NOMO-1 treated with DMSO at 0.1 percent for 48 hours (cell line): Measurements from ENCODE around the gene C1orf115.
"Not testable (repeated sequence)": the region's sequence is repeated elsewhere in the genome, so short reads cannot be mapped to it uniquely, and the experiment has no call there.

ENCODE experiments used
- DNase-seq: peaks from one replicate; lab custom pipeline; 2025; ENCODE audit not compliant: unreplicated experiment; lab: John Stamatoyannopoulos, UW

C1orf115 gene

GRCh38 chr1:220690140-220691052 is at the start of gene C1orf115:
TSS of gene C1orf115 (plus strand) at chr1:220690363. CDS start at chr1:220690403, 40 bp downstream.
- peak; percentile 77 for DNase-seq

- DNase-seq, result no peak
These were observed 47.9 kb upstream of the C1orf115 start for GRCh38 chr1:220642285-220642684.

GRCh38 chr1:220652995-220653394 is 37.2 kb upstream of the C1orf115 start:
- DNase-seq, result no peak

- peak; percentile 73 for DNase-seq
These were observed 34.7 kb upstream of the C1orf115 start for GRCh38 chr1:220655509-220655908.

GRCh38 chr1:220655961-220656740 is 34.0 kb upstream of the C1orf115 start:
- no peak for DNase-seq

GRCh38 chr1:220666349-220666748 is 23.8 kb upstream of the C1orf115 start:
- DNase-seq, result no peak

- no peak for DNase-seq
These were observed 21.2 kb upstream of the C1orf115 start for GRCh38 chr1:220669005-220669404.

GRCh38 chr1:220670365-220670764 is 19.8 kb upstream of the C1orf115 start:
- no peak for DNase-seq

GRCh38 chr1:220673921-220674320 is 16.2 kb upstream of the C1orf115 start:
- DNase-seq, result no peak

- DNase-seq, result no peak
These were observed 12.9 kb upstream of the C1orf115 start for GRCh38 chr1:220677251-220677650.

- DNase-seq, result peak; percentile 46
These were observed 10.0 kb upstream of the C1orf115 start for GRCh38 chr1:220680085-220680687.

GRCh38 chr1:220681220-220681880 is 8.8 kb upstream of the C1orf115 start:
- DNase-seq, result no peak

- no peak for DNase-seq
These were observed 7.1 kb upstream of the C1orf115 start for GRCh38 chr1:220682901-220683576.

- DNase-seq, result not testable (repeated sequence)
These were observed 6.4 kb upstream of the C1orf115 start for GRCh38 chr1:220683716-220684115.

- peak; percentile 8 for DNase-seq
These were observed 5.3 kb upstream of the C1orf115 start for GRCh38 chr1:220684890-220685289.

- DNase-seq, result no peak
These were observed 4.3 kb upstream of the C1orf115 start for GRCh38 chr1:220685879-220686278.

GRCh38 chr1:220687809-220688208 is 2.4 kb upstream of the C1orf115 start:
- no peak for DNase-seq

GRCh38 chr1:220689666-220690065 is 497 bp upstream of the C1orf115 start:
- no peak for DNase-seq

- DNase-seq, result no peak
These were observed 1.0 kb downstream of the C1orf115 start for GRCh38 chr1:220691053-220691684.
